ENCODE data around the gene LRRC14B. TPM values are rescaled to one million over a fixed set of nuclear protein-coding genes. Genes with fewer than 3 reads are reported as not detected.
A peak's percentile ranks its signal among the peaks of the same experiment; 100 is the strongest.

LRRC14B gene
- total RNA-seq, 2 donors from 2014 or later = not detected

- H3K36me3 ChIP-seq = no peaks in the 10 kb centered on the region
- H3K9me3 ChIP-seq = no peaks in the 10 kb centered on the region
- no peak overlapping the region for H3K27ac ChIP-seq
- no peaks in the 10 kb centered on the region for H3K27me3 ChIP-seq (replicated peaks; ENCODE audit: insufficient read depth)
- H3K4me3 ChIP-seq = peak overlapping the region; percentile 57
- ATAC-seq (ENCODE audit: insufficient number of reproducible peaks, low FRiP score, low read depth) (no peak), DNase-seq (ENCODE audit: low spot score) (no peak)
- TF ChIP-seq CTCF (IDR thresholded peaks at IDR 0.05) = no peak
- H3K4me1 ChIP-seq (ENCODE audit: control insufficient read depth in 1 of 2, low read depth in 2 of 2) = peaks cover 4 to 26% of the 10 kb centered on the region in 2 donors
These were observed 794 bp upstream of the LRRC14B start for GRCh38 chr5:190366-191035.

GRCh38 chr5:191949-192690 is 825 bp downstream of the LRRC14B start:
- Histone ChIP-seq H3K27me3 (replicated peaks; ENCODE audit: insufficient read depth) (no peaks in the 10 kb centered on the region), H3K27ac (no peak overlapping the region), H3K36me3 (no peaks in the 10 kb centered on the region), H3K4me1 (ENCODE audit: control insufficient read depth in 1 of 2, low read depth in 2 of 2) (peaks cover 4 to 26% of the 10 kb centered on the region in 2 donors), H3K4me3 (no peak overlapping the region), H3K9me3 (no peaks in the 10 kb centered on the region)
- no peak for DNase-seq (ENCODE audit: low spot score)
- TF ChIP-seq CTCF (IDR thresholded peaks at IDR 0.05) = no peak
- ATAC-seq (ENCODE audit: insufficient number of reproducible peaks, low FRiP score, low read depth) = no peak

DNA sequence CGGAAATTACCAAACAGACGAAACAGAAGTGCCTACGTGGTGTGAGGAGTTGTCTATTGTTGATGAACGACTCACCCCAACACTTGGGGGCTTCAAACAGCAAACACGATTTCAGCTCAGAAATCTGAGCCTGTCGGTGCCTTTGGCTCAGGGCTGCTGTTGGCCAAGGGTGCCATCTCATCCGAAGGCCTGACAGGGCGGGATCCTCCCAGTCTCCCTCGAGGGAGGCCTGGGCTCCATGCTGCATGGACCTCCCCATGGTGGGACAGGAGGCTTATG is 1.3 kb downstream of the LRRC14B start:
- no peaks in the 10 kb centered on the region for H3K27me3 ChIP-seq (replicated peaks; ENCODE audit: insufficient read depth)
- TF ChIP-seq CTCF (IDR thresholded peaks at IDR 0.05) = no peak

GRCh38 chr5:192970-193831 is 1.9 kb downstream of the LRRC14B start:
- H3K27ac ChIP-seq = no peak overlapping the region
- ATAC-seq (ENCODE audit: insufficient number of reproducible peaks, low FRiP score, low read depth) = no peak
- DNase-seq (ENCODE audit: low spot score) = no peak
- H3K9me3 ChIP-seq = no peaks in the 10 kb centered on the region
- H3K4me3 ChIP-seq = no peak overlapping the region
- H3K36me3 ChIP-seq = no peaks in the 10 kb centered on the region
- H3K4me1 ChIP-seq (ENCODE audit: control insufficient read depth in 1 of 2, low read depth in 2 of 2) = peaks cover 4 to 20% of the 10 kb centered on the region in 2 donors
- TF ChIP-seq CTCF (IDR thresholded peaks at IDR 0.05) = no peak
- no peaks in the 10 kb centered on the region for H3K27me3 ChIP-seq (replicated peaks; ENCODE audit: insufficient read depth)

More for the DNA sequence above, 1.3 kb downstream of the LRRC14B start:
- Histone ChIP-seq H3K4me3 (no peak overlapping the region), H3K27ac (no peak overlapping the region), H3K4me1 (ENCODE audit: control insufficient read depth in 1 of 2, low read depth in 2 of 2) (peaks cover 4 to 25% of the 10 kb centered on the region in 2 donors), H3K36me3 (no peaks in the 10 kb centered on the region), H3K9me3 (no peaks in the 10 kb centered on the region)
- DNase-seq (ENCODE audit: low spot score) (no peak), ATAC-seq (ENCODE audit: insufficient number of reproducible peaks, low FRiP score, low read depth) (no peak)

DNA sequence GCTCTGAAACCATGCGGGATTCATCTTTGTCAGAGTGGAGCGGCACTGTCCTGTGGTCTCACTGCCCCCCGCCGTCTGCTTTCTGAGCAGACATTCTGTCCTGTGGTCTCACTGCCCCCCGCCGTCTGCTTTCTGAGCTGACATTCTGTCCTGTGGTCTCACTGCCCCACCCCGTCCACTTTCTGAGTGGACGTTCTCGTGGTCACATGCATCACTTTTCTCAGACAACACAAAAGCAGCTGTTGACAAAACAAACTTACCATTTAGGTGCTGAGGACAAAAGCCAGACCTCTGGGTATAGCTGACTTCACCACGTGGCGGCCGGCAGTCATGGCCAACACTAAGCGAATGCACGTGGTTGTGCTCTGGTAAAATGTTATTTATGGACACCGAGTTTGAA is 2.8 kb downstream of the LRRC14B start:
- H3K27me3 ChIP-seq (replicated peaks; ENCODE audit: insufficient read depth) = no peaks in the 10 kb centered on the region
- ATAC-seq (ENCODE audit: insufficient number of reproducible peaks, low FRiP score, low read depth) (no peak), DNase-seq (ENCODE audit: low spot score) (no peak)
- no peaks in the 10 kb centered on the region for H3K9me3 ChIP-seq
- TF ChIP-seq CTCF (IDR thresholded peaks at IDR 0.05) = no peak
- H3K4me3 ChIP-seq = no peak overlapping the region
- no peaks in the 10 kb centered on the region for H3K36me3 ChIP-seq
- H3K4me1 ChIP-seq (ENCODE audit: control insufficient read depth in 1 of 2, low read depth in 2 of 2) = peaks cover 4 to 18% of the 10 kb centered on the region in 2 donors
- no peak overlapping the region for H3K27ac ChIP-seq

Measured in thoracic aorta (tissue), 2 donors.